ENCODE measurements around the gene DPF3.

DPF3 gene

GRCh38 chr14:72606879-72607278 lies 287.0 kb downstream of the DPF3 start:
- TF ChIP-seq, protein P1, sequence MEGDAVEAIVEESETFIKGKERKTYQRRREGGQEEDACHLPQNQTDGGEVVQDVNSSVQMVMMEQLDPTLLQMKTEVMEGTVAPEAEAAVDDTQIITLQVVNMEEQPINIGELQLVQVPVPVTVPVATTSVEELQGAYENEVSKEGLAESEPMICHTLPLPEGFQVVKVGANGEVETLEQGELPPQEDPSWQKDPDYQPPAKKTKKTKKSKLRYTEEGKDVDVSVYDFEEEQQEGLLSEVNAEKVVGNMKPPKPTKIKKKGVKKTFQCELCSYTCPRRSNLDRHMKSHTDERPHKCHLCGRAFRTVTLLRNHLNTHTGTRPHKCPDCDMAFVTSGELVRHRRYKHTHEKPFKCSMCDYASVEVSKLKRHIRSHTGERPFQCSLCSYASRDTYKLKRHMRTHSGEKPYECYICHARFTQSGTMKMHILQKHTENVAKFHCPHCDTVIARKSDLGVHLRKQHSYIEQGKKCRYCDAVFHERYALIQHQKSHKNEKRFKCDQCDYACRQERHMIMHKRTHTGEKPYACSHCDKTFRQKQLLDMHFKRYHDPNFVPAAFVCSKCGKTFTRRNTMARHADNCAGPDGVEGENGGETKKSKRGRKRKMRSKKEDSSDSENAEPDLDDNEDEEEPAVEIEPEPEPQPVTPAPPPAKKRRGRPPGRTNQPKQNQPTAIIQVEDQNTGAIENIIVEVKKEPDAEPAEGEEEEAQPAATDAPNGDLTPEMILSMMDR (IDR thresholded peaks at IDR 0.05; ENCODE audit: low read length, missing control alignments), result no peak
- H3K4me3 ChIP-seq (replicated peaks; ENCODE audit: low read depth, low read length), result no peak overlapping the region
- DNase-seq (ENCODE audit: low read depth), result no peak

- DNase-seq (ENCODE audit: low read depth), result no peak
- TF ChIP-seq, protein P1 (IDR thresholded peaks at IDR 0.05; ENCODE audit: low read length, missing control alignments), result no peak
- H3K4me3 ChIP-seq (replicated peaks; ENCODE audit: low read depth, low read length), result no peak overlapping the region
Observed at GRCh38 chr14:72605921-72606220, 288.0 kb downstream of the DPF3 start.

- TF ChIP-seq, protein P1 (IDR thresholded peaks at IDR 0.05; ENCODE audit: low read length, missing control alignments), result no peak
- DNase-seq (ENCODE audit: low read depth), result no peak
- H3K4me3 ChIP-seq (replicated peaks; ENCODE audit: low read depth, low read length), result no peak overlapping the region
Observed at GRCh38 chr14:72605096-72605920, 288.6 kb downstream of the DPF3 start.

GRCh38 chr14:72604133-72604532 lies 289.8 kb downstream of the DPF3 start:
- no peak for DNase-seq (ENCODE audit: low read depth)
- no peak overlapping the region for H3K4me3 ChIP-seq (replicated peaks; ENCODE audit: low read depth, low read length)
- TF ChIP-seq, protein P1 (IDR thresholded peaks at IDR 0.05; ENCODE audit: low read length, missing control alignments), result no peak

DNA sequence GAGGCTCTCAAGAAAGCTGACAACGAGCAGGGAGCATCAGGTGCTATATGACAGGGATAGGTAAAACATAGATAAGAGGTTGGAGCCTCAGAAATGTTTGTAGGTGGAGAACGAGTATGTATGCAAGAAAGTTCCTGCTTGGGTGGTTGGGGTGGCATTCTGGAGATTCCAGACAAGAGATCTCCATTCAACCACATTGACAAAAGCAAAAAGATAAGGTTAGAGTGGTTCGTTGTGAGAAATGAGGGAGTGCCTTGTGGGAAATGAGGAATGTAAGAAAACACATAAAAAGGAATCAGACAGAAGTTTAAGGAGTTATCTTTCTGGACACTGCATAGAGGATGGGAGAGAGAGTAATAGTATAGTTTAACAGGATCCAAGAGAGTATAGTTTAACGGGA lies 290.3 kb downstream of the DPF3 start:
- H3K4me3 ChIP-seq (replicated peaks; ENCODE audit: low read depth, low read length), result no peak overlapping the region
- TF ChIP-seq, protein P1 (IDR thresholded peaks at IDR 0.05; ENCODE audit: low read length, missing control alignments), result no peak
- DNase-seq (ENCODE audit: low read depth), result peak; percentile 25

GRCh38 chr14:72600551-72601330 lies 293.2 kb downstream of the DPF3 start:
- H3K4me3 ChIP-seq (replicated peaks; ENCODE audit: low read depth, low read length), result no peak overlapping the region
- TF ChIP-seq, protein P1 (IDR thresholded peaks at IDR 0.05; ENCODE audit: low read length, missing control alignments), result no peak
- DNase-seq (ENCODE audit: low read depth), result no peak

All from fibroblast of pulmonary artery (primary cell).